Measurements from ENCODE around the gene PGD.

- TF ChIP-seq, protein P1, sequence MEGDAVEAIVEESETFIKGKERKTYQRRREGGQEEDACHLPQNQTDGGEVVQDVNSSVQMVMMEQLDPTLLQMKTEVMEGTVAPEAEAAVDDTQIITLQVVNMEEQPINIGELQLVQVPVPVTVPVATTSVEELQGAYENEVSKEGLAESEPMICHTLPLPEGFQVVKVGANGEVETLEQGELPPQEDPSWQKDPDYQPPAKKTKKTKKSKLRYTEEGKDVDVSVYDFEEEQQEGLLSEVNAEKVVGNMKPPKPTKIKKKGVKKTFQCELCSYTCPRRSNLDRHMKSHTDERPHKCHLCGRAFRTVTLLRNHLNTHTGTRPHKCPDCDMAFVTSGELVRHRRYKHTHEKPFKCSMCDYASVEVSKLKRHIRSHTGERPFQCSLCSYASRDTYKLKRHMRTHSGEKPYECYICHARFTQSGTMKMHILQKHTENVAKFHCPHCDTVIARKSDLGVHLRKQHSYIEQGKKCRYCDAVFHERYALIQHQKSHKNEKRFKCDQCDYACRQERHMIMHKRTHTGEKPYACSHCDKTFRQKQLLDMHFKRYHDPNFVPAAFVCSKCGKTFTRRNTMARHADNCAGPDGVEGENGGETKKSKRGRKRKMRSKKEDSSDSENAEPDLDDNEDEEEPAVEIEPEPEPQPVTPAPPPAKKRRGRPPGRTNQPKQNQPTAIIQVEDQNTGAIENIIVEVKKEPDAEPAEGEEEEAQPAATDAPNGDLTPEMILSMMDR (IDR thresholded peaks at IDR 0.05): no peak
- no peak for TF ChIP-seq POLR2A (IDR thresholded peaks at IDR 0.05)
Observed at GRCh38 chr1:10440305-10440704, 41.4 kb downstream of the PGD start.
